ENCODE data around the gene FSIP1.

DNA sequence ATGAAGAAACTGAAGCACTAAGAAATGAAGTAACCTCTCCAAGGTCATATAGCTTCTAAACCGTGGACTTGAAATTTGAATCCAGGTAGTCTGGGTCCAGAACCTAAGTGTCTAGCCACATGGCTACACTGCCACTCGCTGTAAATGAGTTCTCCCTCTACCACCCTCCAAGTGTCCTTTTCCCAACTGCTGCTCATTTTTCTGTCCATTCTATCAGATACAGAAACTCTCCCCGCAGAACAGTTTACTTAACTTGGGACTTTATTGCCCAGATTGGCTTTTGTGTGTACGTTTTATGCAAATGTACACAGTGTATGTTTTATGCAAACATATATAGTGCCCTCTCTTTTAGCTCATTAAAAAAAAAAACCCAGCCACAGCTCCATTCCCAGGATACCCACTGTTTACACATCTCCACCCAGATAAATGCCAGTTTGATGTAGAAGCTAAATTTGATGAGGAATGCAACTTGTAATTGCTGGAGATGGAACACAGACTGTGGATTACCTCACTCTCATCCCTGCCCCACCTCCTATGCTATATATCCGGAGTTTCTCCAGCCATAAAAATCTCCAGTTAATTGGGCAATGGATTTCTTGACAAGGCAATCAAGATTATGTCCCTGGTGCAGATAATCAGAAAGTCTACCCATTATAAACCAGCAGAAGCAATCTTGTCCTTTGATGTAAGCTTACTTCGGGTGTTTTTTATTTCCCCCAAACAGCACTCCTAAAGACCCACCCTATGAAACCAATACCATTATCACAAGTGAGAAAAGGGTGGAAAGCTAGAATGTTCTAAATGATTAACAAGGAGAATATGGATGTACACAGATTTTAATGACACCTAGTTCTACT is 159.8 kb downstream of the FSIP1 start:
- TF ChIP-seq EP300 (IDR thresholded peaks at IDR 0.05) (no peak), POLR2A (IDR thresholded peaks at IDR 0.05) (no peak)
- TF ChIP-seq, protein P1, sequence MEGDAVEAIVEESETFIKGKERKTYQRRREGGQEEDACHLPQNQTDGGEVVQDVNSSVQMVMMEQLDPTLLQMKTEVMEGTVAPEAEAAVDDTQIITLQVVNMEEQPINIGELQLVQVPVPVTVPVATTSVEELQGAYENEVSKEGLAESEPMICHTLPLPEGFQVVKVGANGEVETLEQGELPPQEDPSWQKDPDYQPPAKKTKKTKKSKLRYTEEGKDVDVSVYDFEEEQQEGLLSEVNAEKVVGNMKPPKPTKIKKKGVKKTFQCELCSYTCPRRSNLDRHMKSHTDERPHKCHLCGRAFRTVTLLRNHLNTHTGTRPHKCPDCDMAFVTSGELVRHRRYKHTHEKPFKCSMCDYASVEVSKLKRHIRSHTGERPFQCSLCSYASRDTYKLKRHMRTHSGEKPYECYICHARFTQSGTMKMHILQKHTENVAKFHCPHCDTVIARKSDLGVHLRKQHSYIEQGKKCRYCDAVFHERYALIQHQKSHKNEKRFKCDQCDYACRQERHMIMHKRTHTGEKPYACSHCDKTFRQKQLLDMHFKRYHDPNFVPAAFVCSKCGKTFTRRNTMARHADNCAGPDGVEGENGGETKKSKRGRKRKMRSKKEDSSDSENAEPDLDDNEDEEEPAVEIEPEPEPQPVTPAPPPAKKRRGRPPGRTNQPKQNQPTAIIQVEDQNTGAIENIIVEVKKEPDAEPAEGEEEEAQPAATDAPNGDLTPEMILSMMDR (IDR thresholded peaks at IDR 0.05) = no peak

Measured in ovary (tissue), 3 donors.